ENCODE data around the gene IFNGR2.

DNA sequence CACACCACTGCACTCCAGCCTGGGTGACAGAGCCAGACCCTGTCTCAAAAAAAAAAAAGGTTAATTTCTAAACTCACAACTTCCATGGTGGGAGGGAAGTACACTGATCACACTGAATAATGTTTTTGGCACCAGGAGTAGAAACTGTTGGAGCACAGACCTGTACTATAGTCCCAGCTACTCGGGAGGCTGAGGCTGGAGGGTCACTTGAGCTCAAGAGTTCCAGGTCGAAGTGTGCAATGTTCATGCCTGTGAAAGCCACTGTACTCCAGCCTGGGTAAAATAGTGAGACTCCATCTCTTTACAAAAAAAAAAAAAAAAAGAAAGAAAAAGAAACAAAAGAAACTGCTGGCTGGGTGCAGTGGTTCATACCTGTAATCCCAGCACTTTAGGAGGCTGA lies 41.3 kb downstream of the IFNGR2 start:
- TF ChIP-seq, protein P1, sequence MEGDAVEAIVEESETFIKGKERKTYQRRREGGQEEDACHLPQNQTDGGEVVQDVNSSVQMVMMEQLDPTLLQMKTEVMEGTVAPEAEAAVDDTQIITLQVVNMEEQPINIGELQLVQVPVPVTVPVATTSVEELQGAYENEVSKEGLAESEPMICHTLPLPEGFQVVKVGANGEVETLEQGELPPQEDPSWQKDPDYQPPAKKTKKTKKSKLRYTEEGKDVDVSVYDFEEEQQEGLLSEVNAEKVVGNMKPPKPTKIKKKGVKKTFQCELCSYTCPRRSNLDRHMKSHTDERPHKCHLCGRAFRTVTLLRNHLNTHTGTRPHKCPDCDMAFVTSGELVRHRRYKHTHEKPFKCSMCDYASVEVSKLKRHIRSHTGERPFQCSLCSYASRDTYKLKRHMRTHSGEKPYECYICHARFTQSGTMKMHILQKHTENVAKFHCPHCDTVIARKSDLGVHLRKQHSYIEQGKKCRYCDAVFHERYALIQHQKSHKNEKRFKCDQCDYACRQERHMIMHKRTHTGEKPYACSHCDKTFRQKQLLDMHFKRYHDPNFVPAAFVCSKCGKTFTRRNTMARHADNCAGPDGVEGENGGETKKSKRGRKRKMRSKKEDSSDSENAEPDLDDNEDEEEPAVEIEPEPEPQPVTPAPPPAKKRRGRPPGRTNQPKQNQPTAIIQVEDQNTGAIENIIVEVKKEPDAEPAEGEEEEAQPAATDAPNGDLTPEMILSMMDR (optimal IDR thresholded peaks at IDR 0.05 in 1 of 3, IDR thresholded peaks at IDR 0.05 in 1 of 3, conservative IDR thresholded peaks at IDR 0.05 in 1 of 3; ENCODE audit: extremely low read depth in 1 of 3, insufficient read depth in 2 of 3, low read length in 3 of 3): no peak
- TF ChIP-seq EZH2 (IDR thresholded peaks at IDR 0.05; ENCODE audit: low read length): no peak
